Erythroblast (primary cell): ENCODE results near the gene CCNF.

Experiments used
- GATA1 ChIP-seq: IDR thresholded peaks from 2 replicates; pipeline ENCODE4 v1.6.1; 2011; ENCODE audit warnings: low read depth, mild to moderate bottlenecking, control low read depth, low read length, moderate library complexity
- POLR2A ChIP-seq: IDR thresholded peaks from 2 replicates; pipeline ENCODE4 v1.6.1; 2011; ENCODE audit warnings: mild to moderate bottlenecking, low read length

DNA sequence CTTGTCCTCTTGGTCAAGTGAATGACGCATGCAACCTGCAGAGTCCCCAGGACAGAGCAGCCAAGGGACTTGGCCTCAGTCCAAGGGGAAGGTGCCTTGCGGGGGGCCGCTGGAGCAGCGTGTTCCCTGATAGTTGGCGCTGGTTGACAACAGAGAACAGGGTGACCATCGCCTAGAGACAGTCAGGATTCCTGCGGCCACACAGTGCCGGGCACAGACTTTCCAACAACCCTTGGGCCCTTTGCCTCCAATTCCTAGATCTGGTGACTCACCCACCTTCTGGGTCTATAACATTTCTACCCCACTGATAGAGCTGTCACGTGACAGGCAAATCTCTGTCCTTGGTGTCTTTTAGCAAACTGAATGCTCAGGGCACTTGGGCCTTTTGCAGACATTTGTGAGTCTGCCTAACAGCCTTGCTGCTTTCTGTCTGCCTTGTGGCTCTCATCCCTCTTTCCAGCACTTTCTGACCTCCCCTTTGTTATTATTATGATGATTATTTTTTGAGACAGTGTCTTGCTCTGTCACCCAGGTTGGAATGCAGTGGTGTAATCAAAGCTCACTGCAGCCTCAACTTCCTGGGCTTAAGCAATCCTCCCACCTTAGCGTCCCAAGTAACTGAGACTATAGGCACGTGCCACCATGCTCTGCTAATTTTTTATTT, 18.8 kb downstream of the CCNF start:
- TF ChIP-seq POLR2A (no peak), GATA1 (no peak)
